H9 (cell line): ENCODE data around the gene SNRNP48. TPM values are rescaled to one million over a fixed set of nuclear protein-coding genes. Genes with fewer than 3 reads are reported as not detected.

Experiments
- DNase-seq: peaks from one replicate; pipeline ENCODE4 v3.0.0-alpha.2; 2017
- H2AFZ ChIP-seq: one replicate; pipeline ENCODE4 v1.6.1; 2013; ENCODE audit warnings: mild to moderate bottlenecking, low read length, control low read depth, moderate library complexity
- H2AK5ac ChIP-seq: 2 replicates; pipeline ENCODE4 v1.6.1; 2013; ENCODE audit warnings: low read length, control low read depth, mixed read lengths; ENCODE audit not compliant: insufficient read length
- H2BK120ac ChIP-seq: one replicate; pipeline ENCODE4 v1.6.1; 2013; ENCODE audit warnings: low read depth, mild to moderate bottlenecking, low read length, control low read depth, inconsistent platforms; ENCODE audit not compliant: poor library complexity, severe bottlenecking
- H2BK12ac ChIP-seq: 2 replicates; pipeline ENCODE4 v1.6.1; 2013; ENCODE audit warnings: low read length, control low read depth, mixed read lengths, low read depth; ENCODE audit not compliant: insufficient read length
- H2BK15ac ChIP-seq: 2 replicates; pipeline ENCODE4 v1.6.1; 2013; ENCODE audit warnings: low read depth, low read length, control low read depth
- H2BK20ac ChIP-seq: one replicate; pipeline ENCODE4 v1.6.1; 2013; ENCODE audit warnings: low read depth, mild to moderate bottlenecking, low read length, control low read depth, inconsistent platforms; ENCODE audit not compliant: poor library complexity, severe bottlenecking
- H2BK5ac ChIP-seq: 2 replicates; pipeline ENCODE4 v1.6.1; 2013; ENCODE audit warnings: low read length, control low read depth, mixed read lengths; ENCODE audit not compliant: insufficient read length
- H3K14ac ChIP-seq: 2 replicates; pipeline ENCODE4 v1.6.1; 2013; ENCODE audit warnings: low read length, control low read depth; ENCODE audit not compliant: insufficient read depth
- H3K18ac ChIP-seq: 2 replicates; pipeline ENCODE4 v1.6.1; 2013; ENCODE audit warnings: low read depth, mild to moderate bottlenecking, mixed read lengths, low read length, control low read depth; ENCODE audit not compliant: insufficient read length
- H3K23ac ChIP-seq: 2 replicates; pipeline ENCODE4 v1.6.1; 2013; ENCODE audit warnings: low read length, control low read depth, mixed read lengths, low read depth; ENCODE audit not compliant: insufficient read length
- H3K23me2 ChIP-seq: 2 replicates; pipeline ENCODE4 v1.6.1; 2013; ENCODE audit warnings: low read depth, mild to moderate bottlenecking, mixed read lengths, low read length, control low read depth; ENCODE audit not compliant: insufficient read length, poor library complexity, severe bottlenecking
- H3K27ac ChIP-seq: 2 replicates; pipeline ENCODE4 v1.5.1; 2013; ENCODE audit warnings: low read length, control low read depth, mixed read lengths, low read depth; ENCODE audit not compliant: insufficient read length
- H3K27me3 ChIP-seq: 2 replicates; pipeline ENCODE4 v1.6.1; 2013; ENCODE audit warnings: low read length, control low read depth, inconsistent platforms; ENCODE audit not compliant: insufficient read depth
- H3K4ac ChIP-seq: 2 replicates; pipeline ENCODE4 v1.6.1; 2013; ENCODE audit warnings: low read depth, mild to moderate bottlenecking, control low read depth, inconsistent platforms, low read length, moderate library complexity
- H3K4me1 ChIP-seq: 2 replicates; pipeline ENCODE4 v1.6.1; 2013; ENCODE audit warnings: low read length, control low read depth, inconsistent platforms; ENCODE audit not compliant: insufficient read depth
- H3K4me2 ChIP-seq: 2 replicates; pipeline ENCODE4 v1.6.1; 2013; ENCODE audit warnings: low read length, control low read depth, mixed read lengths; ENCODE audit not compliant: insufficient read length, insufficient read depth
- H3K56ac ChIP-seq: 2 replicates; pipeline ENCODE4 v1.6.1; 2013; ENCODE audit warnings: low read depth, mild to moderate bottlenecking, mixed read lengths, low read length, control low read depth; ENCODE audit not compliant: insufficient read length
- H3K79me1 ChIP-seq: 2 replicates; pipeline ENCODE4 v1.6.1; 2013; ENCODE audit warnings: low read depth, mild to moderate bottlenecking, moderate library complexity, low read length, control low read depth, inconsistent platforms; ENCODE audit not compliant: insufficient read depth, poor library complexity, severe bottlenecking
- H3K79me2 ChIP-seq: 2 replicates; pipeline ENCODE4 v1.6.1; 2013; ENCODE audit warnings: low read length, control low read depth, inconsistent platforms; ENCODE audit not compliant: insufficient read depth
- H3K9ac ChIP-seq: 2 replicates; pipeline ENCODE4 v1.6.1; 2013; ENCODE audit warnings: low read length, control low read depth, mixed read lengths; ENCODE audit not compliant: insufficient read length; ENCODE audit errors: extremely low read depth
- H3K9me3 ChIP-seq: one replicate; pipeline ENCODE4 v1.6.1; 2013; ENCODE audit warnings: low read depth, low read length, inconsistent platforms; ENCODE audit not compliant: control insufficient read depth
- H3T11ph ChIP-seq: one replicate; pipeline ENCODE4 v1.6.1; 2013; ENCODE audit warnings: mild to moderate bottlenecking, low read length, control low read depth, inconsistent platforms
- H4K20me1 ChIP-seq: one replicate; pipeline ENCODE4 v1.6.1; 2013; ENCODE audit not compliant: control insufficient read depth, insufficient read length, insufficient read depth
- H4K5ac ChIP-seq: 2 replicates; pipeline ENCODE4 v1.6.1; 2013; ENCODE audit warnings: low read depth, mild to moderate bottlenecking, mixed read lengths, low read length, control low read depth; ENCODE audit not compliant: insufficient read length
- H4K8ac ChIP-seq: replicated peaks from 2 replicates; pipeline ENCODE4 v1.6.1; 2013; ENCODE audit warnings: low read length, control low read depth, mixed read lengths, low read depth; ENCODE audit not compliant: insufficient read length
- H4K91ac ChIP-seq: 2 replicates; pipeline ENCODE4 v1.6.1; 2013; ENCODE audit warnings: low read depth, mild to moderate bottlenecking, moderate library complexity, mixed read lengths, low read length, control low read depth; ENCODE audit not compliant: insufficient read length
- H3K27ac Mint-ChIP-seq, 3 experiments: 2 replicates in 2 of 3; 3 replicates in 1 of 3; pipeline ENCODE4 v1.8.0; 2020 to 2021; ENCODE audit warnings: mixed read lengths in 3 of 3, mild to moderate bottlenecking in 1 of 3, moderate library complexity in 1 of 3
- H3K27me3 Mint-ChIP-seq: 2 replicates; pipeline ENCODE4 v1.8.0; 2021; ENCODE audit warnings: low read depth, mild to moderate bottlenecking, moderate library complexity, mixed read lengths
- H3K36me3 Mint-ChIP-seq, 3 experiments: 2 replicates in 2 of 3; 3 replicates in 1 of 3; pipeline ENCODE4 v1.8.0; 2020 to 2021; ENCODE audit warnings: low read depth in 3 of 3, mixed read lengths in 3 of 3; ENCODE audit not compliant: insufficient read depth in 1 of 3
- H3K4me1 Mint-ChIP-seq, 2 experiments: 2 replicates each; pipeline ENCODE4 v1.8.0; 2020; ENCODE audit warnings: mixed read lengths in 2 of 2
- H3K4me3 Mint-ChIP-seq, 2 experiments: 2 replicates in 1 of 2; 3 replicates in 1 of 2; pipeline ENCODE4 v1.8.0; 2020 to 2021; ENCODE audit warnings: mild to moderate bottlenecking in 2 of 2, mixed read lengths in 2 of 2, moderate library complexity in 1 of 2
- H3K9me3 Mint-ChIP-seq, 2 experiments: 2 replicates in 1 of 2; 3 replicates in 1 of 2; pipeline ENCODE4 v1.8.0; 2020; ENCODE audit warnings: mild to moderate bottlenecking in 2 of 2, mixed read lengths in 2 of 2, moderate library complexity in 1 of 2
- WGBS: extraction: QIAGEN DNeasy Blood & Tissue Kit; methylation state at CpG from one replicate; pipeline ENCODE4 v1.1.7; 2013; ENCODE audit warnings: missing lambda C conversion rate, low lambda C conversion rate, mixed read lengths; ENCODE audit not compliant: insufficient read length; ENCODE audit errors: extremely low coverage; 5-methylcytosine and 5-hydroxymethylcytosine counted together
- total RNA-seq: library from RNA; stranded (reverse); gene quantifications from 2 replicates; pipeline ENCODE4 v1.2.1, GENCODE V29; 2021
- TF ChIP-seq, protein P1 (sequence below): fragments of 200-600 bp; sonication (generic); conservative IDR thresholded peaks from 3 replicates; pipeline ENCODE4 v1.8.0; 2021; ENCODE audit warnings: antibody characterized with exemption, mild to moderate bottlenecking

Gene SNRNP48
- total RNA-seq, 1 experiment from 2014 or later = 16.9 TPM

DNA sequence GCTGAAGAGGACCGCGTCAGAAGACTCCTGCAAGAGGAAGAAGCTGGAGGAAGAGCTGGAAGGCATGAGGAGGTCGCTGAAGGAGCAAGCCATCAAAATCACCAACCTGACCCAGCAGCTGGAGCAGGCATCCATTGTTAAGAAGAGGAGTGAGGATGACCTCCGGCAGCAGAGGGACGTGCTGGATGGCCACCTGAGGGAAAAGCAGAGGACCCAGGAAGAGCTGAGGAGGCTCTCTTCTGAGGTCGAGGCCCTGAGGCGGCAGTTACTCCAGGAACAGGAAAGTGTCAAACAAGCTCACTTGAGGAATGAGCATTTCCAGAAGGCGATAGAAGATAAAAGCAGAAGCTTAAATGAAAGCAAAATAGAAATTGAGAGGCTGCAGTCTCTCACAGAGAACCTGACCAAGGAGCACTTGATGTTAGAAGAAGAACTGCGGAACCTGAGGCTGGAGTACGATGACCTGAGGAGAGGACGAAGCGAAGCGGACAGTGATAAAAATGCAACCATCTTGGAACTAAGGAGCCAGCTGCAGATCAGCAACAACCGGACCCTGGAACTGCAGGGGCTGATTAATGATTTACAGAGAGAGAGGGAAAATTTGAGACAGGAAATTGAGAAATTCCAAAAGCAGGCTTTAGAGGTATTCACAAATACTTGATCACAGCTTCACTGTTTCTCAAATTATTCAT is 8.9 kb upstream of the SNRNP48 start:
- peaks cover 15 to 58% (median 38%) of the 10 kb centered on the region in 3 experiments; a peak in 6 of 7 replicates for H3K36me3 Mint-ChIP-seq

More for the DNA sequence above, 8.9 kb upstream of the SNRNP48 start:
- Histone ChIP-seq H3K56ac (no peak overlapping the region), H3K14ac (no peak overlapping the region), H3K27ac (no peak overlapping the region), H3K23me2 (no peaks in the 10 kb centered on the region), H3K23ac (no peak overlapping the region), H3K27me3 (no peaks in the 10 kb centered on the region), H3T11ph (no peak overlapping the region), H4K5ac (no peak overlapping the region), H2AK5ac (no peak overlapping the region), H3K4ac (no peak overlapping the region), H3K4me1 (no peaks in the 10 kb centered on the region), H3K79me1 (no peaks in the 10 kb centered on the region), H2BK12ac (no peak overlapping the region), H3K79me2 (no peaks in the 10 kb centered on the region), H3K4me2 (no peak overlapping the region), H4K8ac (no peak overlapping the region), H2BK120ac (no peak overlapping the region), H2BK20ac (no peak overlapping the region), H3K9ac (no peak overlapping the region), H3K18ac (no peak overlapping the region), H2BK15ac (no peak overlapping the region), H4K20me1 (no peaks in the 10 kb centered on the region), H2BK5ac (no peak overlapping the region), H3K9me3 (no peaks in the 10 kb centered on the region), H4K91ac (no peak overlapping the region), H2AFZ (no peak overlapping the region)
- TF ChIP-seq, protein P1, sequence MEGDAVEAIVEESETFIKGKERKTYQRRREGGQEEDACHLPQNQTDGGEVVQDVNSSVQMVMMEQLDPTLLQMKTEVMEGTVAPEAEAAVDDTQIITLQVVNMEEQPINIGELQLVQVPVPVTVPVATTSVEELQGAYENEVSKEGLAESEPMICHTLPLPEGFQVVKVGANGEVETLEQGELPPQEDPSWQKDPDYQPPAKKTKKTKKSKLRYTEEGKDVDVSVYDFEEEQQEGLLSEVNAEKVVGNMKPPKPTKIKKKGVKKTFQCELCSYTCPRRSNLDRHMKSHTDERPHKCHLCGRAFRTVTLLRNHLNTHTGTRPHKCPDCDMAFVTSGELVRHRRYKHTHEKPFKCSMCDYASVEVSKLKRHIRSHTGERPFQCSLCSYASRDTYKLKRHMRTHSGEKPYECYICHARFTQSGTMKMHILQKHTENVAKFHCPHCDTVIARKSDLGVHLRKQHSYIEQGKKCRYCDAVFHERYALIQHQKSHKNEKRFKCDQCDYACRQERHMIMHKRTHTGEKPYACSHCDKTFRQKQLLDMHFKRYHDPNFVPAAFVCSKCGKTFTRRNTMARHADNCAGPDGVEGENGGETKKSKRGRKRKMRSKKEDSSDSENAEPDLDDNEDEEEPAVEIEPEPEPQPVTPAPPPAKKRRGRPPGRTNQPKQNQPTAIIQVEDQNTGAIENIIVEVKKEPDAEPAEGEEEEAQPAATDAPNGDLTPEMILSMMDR = no peak
- H3K9me3 Mint-ChIP-seq = no peaks in the 10 kb centered on the region
- no peaks in the 10 kb centered on the region for H3K4me1 Mint-ChIP-seq
- no peak overlapping the region for H3K27ac Mint-ChIP-seq
- no peak overlapping the region for H3K4me3 Mint-ChIP-seq
- WGBS = no CpG with 5 or more reads among the region's 14 CpGs
- H3K27me3 Mint-ChIP-seq = no peaks in the 10 kb centered on the region
- DNase-seq = no peak
